Spleen (tissue), 11 donors: ENCODE measurements around the gene XDH. TPM values are rescaled to one million over a fixed set of nuclear protein-coding genes. Genes with fewer than 3 reads are reported as not detected.

Source experiments
- DNase-seq: peaks from one replicate; pipeline ENCODE4 v3.0.0-alpha.2; 2020
- H3K27ac ChIP-seq, 8 donors: fragments of 200-600 bp; sonication (generic) in 7 of 8; 1 replicate in 4 of 8; 2 replicates in 4 of 8; pipeline versions ENCODE4 v1.5.0 to v1.8.0; 2016 to 2021; ENCODE audit warnings: inconsistent platforms in 4 of 8, mild to moderate bottlenecking in 4 of 8, moderate library complexity in 1 of 8
- H3K27me3 ChIP-seq, 7 donors: fragments of 200-600 bp; sonication (generic) in 6 of 7; replicated peaks in 1 of 7; 1 replicate in 4 of 7; 2 replicates in 3 of 7; pipeline versions ENCODE4 v1.5.0 to v1.8.0; 2016 to 2021; ENCODE audit warnings: inconsistent platforms in 3 of 7, mild to moderate bottlenecking in 1 of 7
- H3K36me3 ChIP-seq, 6 donors: fragments of 200-600 bp; sonication (generic) in 5 of 6; 1 replicate in 4 of 6; 2 replicates in 2 of 6; pipeline versions ENCODE4 v1.5.0 to v1.8.0; 2016 to 2021; ENCODE audit warnings: inconsistent platforms in 2 of 6
- H3K4me1 ChIP-seq, 6 donors: fragments of 200-600 bp; sonication (generic) in 5 of 6; 1 replicate in 3 of 6; 2 replicates in 3 of 6; pipeline versions ENCODE4 v1.5.0 to v1.8.0; 2016 to 2021; ENCODE audit warnings: inconsistent platforms in 3 of 6
- H3K4me3 ChIP-seq, 8 donors: fragments of 200-600 bp; sonication (generic) in 7 of 8; 1 replicate in 4 of 8; 2 replicates in 4 of 8; pipeline versions ENCODE4 v1.5.0 to v1.8.0; 2016 to 2021; ENCODE audit warnings: inconsistent platforms in 4 of 8, mild to moderate bottlenecking in 4 of 8, moderate library complexity in 2 of 8
- H3K9me3 ChIP-seq, 8 donors: fragments of 200-600 bp; sonication (generic) in 7 of 8; 1 replicate in 4 of 8; 2 replicates in 4 of 8; pipeline versions ENCODE4 v1.5.0 to v1.8.0; 2016 to 2021; ENCODE audit warnings: inconsistent platforms in 4 of 8
- POLR2A ChIP-seq, 3 donors: fragments of 450-650 bp; IDR thresholded peaks; one replicate each; pipeline ENCODE4 v1.5.1; 2017; ENCODE audit warnings: antibody characterized with exemption in 3 of 3, mild to moderate bottlenecking in 1 of 3
- POLR2AphosphoS5 ChIP-seq, 3 donors: sonication (generic); formaldehyde crosslinking; IDR thresholded peaks; one replicate each; pipeline ENCODE4 v1.5.1; 2017; ENCODE audit warnings: antibody characterized with exemption in 3 of 3
- WGBS, 5 donors: extraction: QIAGEN DNeasy Blood & Tissue Kit in 3 of 5; methylation state at CpG; one replicate each; pipeline versions ENCODE4 v1.1.5 to v1.1.7; 2013 to 2018; 5-methylcytosine and 5-hydroxymethylcytosine counted together
- intact Hi-C: fragments of 100-400 bp; cut with DNase I; formaldehyde crosslinking; loops from one replicate; pipeline ENCODE4 v1.15.0; 2023; ENCODE audit warnings: low total_unique reads
- polyA plus RNA-seq, 3 donors: library from polyadenylated mRNA; stranded (reverse); fragments of 200-250 nt; gene quantifications; one replicate each; pipeline ENCODE4 v1.2.1, GENCODE V29; 2013
- total RNA-seq, 7 donors: library from RNA; depleted of rRNA in 3 of 7; stranded (reverse); fragments of >200 nt in 3 of 7; fragmentation: NEBNext Ultra II Directional in 4 of 7; extraction: Animal tissue kit (Norgen Biotek cat#: 25700) in 4 of 7; gene quantifications; one replicate each; pipeline versions ENCODE4 v1.1.0 to v1.2.1, GENCODE V29; 2016 to 2021
- TF ChIP-seq, protein P1 (sequence below), 11 experiments: fragments of 200-600 bp in 7 of 11; fragments of 450-650 bp in 4 of 11; sonication (generic) in 4 of 11; IDR thresholded peaks in 8 of 11; conservative IDR thresholded peaks in 3 of 11; 1 replicate in 7 of 11; 2 replicates in 4 of 11; pipeline versions ENCODE4 v1.4.0 to v1.8.0; 2016 to 2021; ENCODE audit warnings: antibody characterized with exemption in 11 of 11, inconsistent platforms in 4 of 11, mild to moderate bottlenecking in 1 of 11
- donor health status: healthy with polysubstance abuse.
- donor health status: DM: no; HTN: no; CAD: no; lungs with moderate emphysema.
- donor health status: DM: no; HTN: no; CAD: no.
- donor health status: Bipolar disorder and iron deficiency.
- donor health status: healthy.
- donor health status: DM: no; HTN: no; CAD: no.
- donor health status: DM: yes; HTN: yes; CAD: no.

XDH gene
- total and polyA plus RNA-seq, 10 donors, result 0.02 TPM; not detected in 9

DNA sequence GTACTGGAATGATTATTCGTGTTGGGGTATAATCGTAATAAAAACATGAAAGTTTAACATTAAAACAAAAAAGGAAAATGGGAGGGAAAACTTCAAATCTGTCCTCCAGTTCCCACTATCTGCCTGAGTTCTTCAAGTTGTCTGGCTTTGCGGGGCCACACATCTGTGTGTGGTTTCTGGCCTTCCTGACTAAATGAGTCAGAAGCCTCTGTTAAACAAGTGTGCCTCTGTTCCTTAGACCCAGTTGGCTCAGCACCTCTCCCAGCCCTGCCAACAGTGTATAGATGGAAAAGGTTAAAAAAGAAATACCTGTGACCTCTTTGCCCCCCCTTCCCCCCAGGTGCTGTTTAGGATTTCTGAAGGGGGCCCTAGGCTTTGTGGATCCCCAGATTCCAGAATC lies 30.2 kb downstream of the XDH start:
- TF ChIP-seq POLR2A (IDR thresholded peaks at IDR 0.05), result no peak
- TF ChIP-seq, protein P1, sequence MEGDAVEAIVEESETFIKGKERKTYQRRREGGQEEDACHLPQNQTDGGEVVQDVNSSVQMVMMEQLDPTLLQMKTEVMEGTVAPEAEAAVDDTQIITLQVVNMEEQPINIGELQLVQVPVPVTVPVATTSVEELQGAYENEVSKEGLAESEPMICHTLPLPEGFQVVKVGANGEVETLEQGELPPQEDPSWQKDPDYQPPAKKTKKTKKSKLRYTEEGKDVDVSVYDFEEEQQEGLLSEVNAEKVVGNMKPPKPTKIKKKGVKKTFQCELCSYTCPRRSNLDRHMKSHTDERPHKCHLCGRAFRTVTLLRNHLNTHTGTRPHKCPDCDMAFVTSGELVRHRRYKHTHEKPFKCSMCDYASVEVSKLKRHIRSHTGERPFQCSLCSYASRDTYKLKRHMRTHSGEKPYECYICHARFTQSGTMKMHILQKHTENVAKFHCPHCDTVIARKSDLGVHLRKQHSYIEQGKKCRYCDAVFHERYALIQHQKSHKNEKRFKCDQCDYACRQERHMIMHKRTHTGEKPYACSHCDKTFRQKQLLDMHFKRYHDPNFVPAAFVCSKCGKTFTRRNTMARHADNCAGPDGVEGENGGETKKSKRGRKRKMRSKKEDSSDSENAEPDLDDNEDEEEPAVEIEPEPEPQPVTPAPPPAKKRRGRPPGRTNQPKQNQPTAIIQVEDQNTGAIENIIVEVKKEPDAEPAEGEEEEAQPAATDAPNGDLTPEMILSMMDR (IDR thresholded peaks at IDR 0.05 in 8 of 11, conservative IDR thresholded peaks at IDR 0.05 in 3 of 11), result no peak
- TF ChIP-seq POLR2AphosphoS5 (IDR thresholded peaks at IDR 0.05), result no peak
- Histone ChIP-seq H3K36me3 (no peaks in the 10 kb centered on the region), H3K4me1 (no peaks in the 10 kb centered on the region), H3K27ac (no peak overlapping the region), H3K9me3 (no peaks in the 10 kb centered on the region), H3K4me3 (no peak overlapping the region), H3K27me3 (peaks cover 0 to 13% (median 0%) of the 10 kb centered on the region in 7 donors)
- 56 to 69% (median 57%) methylated on average over 3 of the region's 3 CpGs for WGBS, 5 donors
- intact Hi-C loops, result no loop called here
- DNase-seq, result no peak

DNA sequence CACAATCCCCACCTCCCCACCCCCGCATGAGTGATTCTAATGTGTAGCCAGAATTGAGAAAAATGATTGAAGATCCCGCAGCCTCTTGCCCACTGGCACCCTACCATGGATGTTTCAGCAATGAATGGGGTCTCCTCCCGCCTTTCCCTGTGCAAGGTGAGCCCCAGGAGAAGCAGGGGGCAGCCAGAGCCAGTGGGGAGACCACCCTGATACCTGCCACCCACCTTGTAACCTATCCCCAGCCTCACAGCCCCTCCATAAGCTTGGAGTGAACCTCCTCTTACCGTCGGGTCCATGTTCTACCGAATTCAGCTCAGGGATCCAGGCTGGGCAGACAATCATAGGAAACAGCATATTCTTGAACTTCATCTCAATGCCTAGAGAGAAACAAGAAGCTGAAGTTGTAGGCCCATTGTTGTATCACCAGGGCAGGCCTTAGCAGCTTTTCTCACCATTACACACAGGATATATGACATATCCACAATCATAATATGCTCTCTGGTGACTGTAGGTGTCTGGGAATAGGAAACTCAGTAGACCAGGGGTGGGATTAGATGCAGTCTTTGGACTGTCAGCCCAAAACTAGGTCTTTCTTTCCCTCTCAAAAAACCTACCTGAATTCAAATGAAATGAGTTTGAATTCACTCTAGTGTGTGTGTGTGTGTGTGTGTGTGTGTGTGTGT lies 30.9 kb downstream of the XDH start:
- DNase-seq, result no peak
- Histone ChIP-seq H3K4me1 (no peaks in the 10 kb centered on the region), H3K27me3 (peaks cover 0 to 11% (median 0%) of the 10 kb centered on the region in 7 donors), H3K27ac (no peak overlapping the region), H3K9me3 (no peaks in the 10 kb centered on the region), H3K4me3 (no peak overlapping the region), H3K36me3 (no peaks in the 10 kb centered on the region)
- intact Hi-C loops, result no loop called here
- TF ChIP-seq POLR2AphosphoS5 (IDR thresholded peaks at IDR 0.05), result no peak
- TF ChIP-seq POLR2A (IDR thresholded peaks at IDR 0.05), result no peak
- TF ChIP-seq, protein P1 (IDR thresholded peaks at IDR 0.05 in 8 of 11, conservative IDR thresholded peaks at IDR 0.05 in 3 of 11), result no peak
- 86 to 94% (median 88%) methylated on average over 6 of the region's 6 CpGs for WGBS, 5 donors

DNA sequence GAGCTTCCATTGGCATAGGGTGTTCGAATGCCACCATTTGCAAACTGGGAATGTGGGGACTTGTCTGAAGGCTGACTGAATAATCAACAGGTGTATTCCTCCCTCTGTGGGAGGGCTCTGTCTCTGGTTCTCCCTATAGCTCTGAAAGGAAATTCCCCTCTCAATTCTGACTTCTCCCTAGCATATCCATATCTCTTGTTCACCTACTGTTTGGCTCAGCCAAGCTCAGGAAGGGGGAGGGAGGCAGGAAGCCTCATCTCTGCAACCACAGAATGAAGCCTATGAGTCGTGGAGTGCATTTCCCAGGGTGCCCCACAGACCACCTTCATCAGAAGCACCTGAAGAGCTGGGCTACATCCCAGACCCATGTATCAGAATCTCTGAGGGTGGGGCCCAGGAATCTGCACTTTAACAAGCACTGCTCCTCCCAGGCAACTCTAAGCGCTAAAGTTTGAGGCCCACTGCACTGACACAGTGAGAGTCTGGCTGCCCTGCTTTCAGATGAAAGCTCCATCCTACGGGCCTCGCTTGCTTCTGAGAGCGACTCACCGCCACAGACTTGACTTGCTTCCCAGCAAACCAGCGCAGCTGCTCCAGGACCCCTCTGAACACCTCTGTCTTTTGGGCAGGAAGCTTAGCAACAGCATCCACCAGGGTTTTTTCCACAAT lies 32.0 kb downstream of the XDH start:
- no peak for TF ChIP-seq POLR2AphosphoS5 (IDR thresholded peaks at IDR 0.05)
- no peak for TF ChIP-seq POLR2A (IDR thresholded peaks at IDR 0.05)
- TF ChIP-seq, protein P1 (IDR thresholded peaks at IDR 0.05 in 8 of 11, conservative IDR thresholded peaks at IDR 0.05 in 3 of 11), result no peak
- no peaks in the 10 kb centered on the region for H3K9me3 ChIP-seq
- H3K27me3 ChIP-seq, result peaks cover 0 to 6% (median 0%) of the 10 kb centered on the region in 7 donors
- H3K27ac ChIP-seq, result no peak overlapping the region
- no peak overlapping the region for H3K4me3 ChIP-seq
- no peaks in the 10 kb centered on the region for H3K4me1 ChIP-seq
- 74 to 82% (median 78%) methylated on average over 7 to 8 of the region's 8 CpGs for WGBS, 5 donors
- intact Hi-C loops, result no loop called here
- no peak for DNase-seq
- no peaks in the 10 kb centered on the region for H3K36me3 ChIP-seq

DNA sequence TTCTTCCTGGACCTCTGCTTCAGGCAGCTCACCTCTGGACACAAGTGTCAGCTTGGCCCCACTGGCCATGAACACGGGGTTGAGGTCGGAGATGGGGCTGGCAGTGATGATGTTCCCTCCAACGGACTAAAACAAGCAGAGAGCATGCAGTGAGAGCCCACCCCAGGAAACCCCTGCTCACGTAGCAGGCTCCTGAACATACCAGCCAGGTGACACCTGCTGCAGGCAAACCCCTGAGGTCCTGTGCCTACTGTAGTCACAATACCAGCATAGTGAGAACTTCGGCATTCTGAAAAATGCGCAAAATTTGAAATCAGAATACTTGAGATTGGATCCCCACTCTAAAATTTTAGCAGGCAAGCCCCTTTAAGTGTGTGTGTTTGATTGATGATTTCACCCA lies 32.9 kb downstream of the XDH start:
- no peak for DNase-seq
- intact Hi-C loops, result no loop called here
- Histone ChIP-seq H3K9me3 (no peaks in the 10 kb centered on the region), H3K4me3 (no peak overlapping the region), H3K4me1 (no peaks in the 10 kb centered on the region), H3K27ac (no peak overlapping the region), H3K27me3 (peaks cover 0 to 6% (median 0%) of the 10 kb centered on the region in 7 donors), H3K36me3 (no peaks in the 10 kb centered on the region)
- TF ChIP-seq, protein P1 (IDR thresholded peaks at IDR 0.05 in 8 of 11, conservative IDR thresholded peaks at IDR 0.05 in 3 of 11), result no peak
- TF ChIP-seq POLR2A (IDR thresholded peaks at IDR 0.05) (no peak), POLR2AphosphoS5 (IDR thresholded peaks at IDR 0.05) (no peak)
- whole genome bisulfite sequencing, 5 donors, result 67 to 82% (median 79%) methylated on average over 6 of the region's 6 CpGs
